Hepatocyte (in vitro differentiated cells): ENCODE results near the gene GPR32.

Experiments
- CTCF ChIP-seq: fragments of 200-600 bp; sonication (generic); IDR thresholded peaks from 2 replicates; pipeline ENCODE4 v1.5.1; 2016; ENCODE audit warnings: antibody characterized with exemption, mild to moderate bottlenecking; ENCODE audit not compliant: poor library complexity
- EZH2 ChIP-seq: fragments of 200-600 bp; sonication (generic); IDR thresholded peaks from 2 replicates; pipeline ENCODE4 v1.6.1; 2016; ENCODE audit warnings: antibody characterized with exemption, mild to moderate bottlenecking, borderline replicate concordance
- EZH2phosphoT487 ChIP-seq: fragments of 200-600 bp; sonication (generic); IDR thresholded peaks from one replicate; pipeline ENCODE4 v1.6.1; 2018; ENCODE audit warnings: antibody characterized with exemption, mild to moderate bottlenecking, low read depth, moderate library complexity; ENCODE audit not compliant: unreplicated experiment, severe bottlenecking

GRCh38 chr19:50779504-50780457 lies 9.5 kb downstream of the GPR32 start:
- no peak for TF ChIP-seq CTCF
- TF ChIP-seq EZH2: no peak
- no peak for TF ChIP-seq EZH2phosphoT487
